RWPE2 (cell line): ENCODE results near the gene NEGR1.

ENCODE experiments used
- ATAC-seq: fragments of 200-7000 bp; cut with Tn5 transposase; 3 replicates; pipeline ENCODE4 v1.9.1; 2021; ENCODE audit warnings: low read depth
- DNase-seq: peaks from one replicate; pipeline ENCODE4 v3.0.0-alpha.2; 2020; ENCODE audit warnings: low spot score
- H3K27ac ChIP-seq: fragments of 450-650 bp; 2 replicates; pipeline ENCODE4 v1.5.1; 2017; ENCODE audit warnings: mild to moderate bottlenecking; ENCODE audit not compliant: poor library complexity, severe bottlenecking
- H3K27me3 ChIP-seq: fragments of 250-450 bp; sonication (Bioruptor Pico); 2 replicates; pipeline ENCODE4 v1.5.1; 2021; ENCODE audit warnings: mild to moderate bottlenecking, moderate library complexity; ENCODE audit not compliant: insufficient read depth, poor library complexity, severe bottlenecking
- H3K36me3 ChIP-seq: fragments of 250-450 bp; sonication (Bioruptor Pico); 2 replicates; pipeline ENCODE4 v1.5.1; 2020; ENCODE audit warnings: low read depth, mild to moderate bottlenecking, moderate library complexity
- H3K4me1 ChIP-seq: fragments of 250-450 bp; sonication (Bioruptor Pico); 2 replicates; pipeline ENCODE4 v1.5.1; 2021; ENCODE audit warnings: mild to moderate bottlenecking, moderate library complexity; ENCODE audit not compliant: insufficient read depth, poor library complexity, severe bottlenecking
- H3K4me3 ChIP-seq: fragments of 250-450 bp; sonication (Bioruptor Pico); 2 replicates; pipeline ENCODE4 v1.5.1; 2021; ENCODE audit warnings: mild to moderate bottlenecking, moderate library complexity; ENCODE audit not compliant: severe bottlenecking
- H3K9me3 ChIP-seq: fragments of 250-450 bp; sonication (Bioruptor Pico); 2 replicates; pipeline ENCODE4 v1.5.1; 2021; ENCODE audit warnings: mild to moderate bottlenecking, moderate library complexity; ENCODE audit not compliant: severe bottlenecking
- CTCF ChIP-seq: fragments of 450-650 bp; IDR thresholded peaks from one replicate; pipeline ENCODE4 v1.5.1; 2017; ENCODE audit warnings: mild to moderate bottlenecking, moderate library complexity; ENCODE audit not compliant: poor library complexity, severe bottlenecking

NEGR1 gene

GRCh38 chr1:71542155-71542554 lies 740.2 kb downstream of the NEGR1 start:
- H3K36me3 ChIP-seq, result no peaks in the 10 kb centered on the region
- H3K4me1 ChIP-seq, result no peaks in the 10 kb centered on the region
- no peaks in the 10 kb centered on the region for H3K27me3 ChIP-seq
- DNase-seq (no peak), ATAC-seq (no peak)
- no peak overlapping the region for H3K27ac ChIP-seq
- no peak for TF ChIP-seq CTCF
- no peak overlapping the region for H3K4me3 ChIP-seq
- H3K9me3 ChIP-seq, result no peaks in the 10 kb centered on the region

GRCh38 chr1:71533950-71534349 lies 748.4 kb downstream of the NEGR1 start:
- H3K27me3 ChIP-seq, result peaks cover 8% of the 10 kb centered on the region
- DNase-seq (no peak), ATAC-seq (no peak)
- TF ChIP-seq CTCF, result no peak
- H3K36me3 ChIP-seq, result no peaks in the 10 kb centered on the region
- H3K4me1 ChIP-seq, result no peaks in the 10 kb centered on the region
- H3K4me3 ChIP-seq, result no peak overlapping the region
- H3K27ac ChIP-seq, result no peak overlapping the region
- H3K9me3 ChIP-seq, result no peaks in the 10 kb centered on the region

GRCh38 chr1:71532343-71532742 lies 750.0 kb downstream of the NEGR1 start:
- TF ChIP-seq CTCF, result no peak
- H3K4me1 ChIP-seq, result no peaks in the 10 kb centered on the region
- ATAC-seq (no peak), DNase-seq (no peak)
- peaks cover 8% of the 10 kb centered on the region for H3K27me3 ChIP-seq
- no peak overlapping the region for H3K27ac ChIP-seq
- no peaks in the 10 kb centered on the region for H3K9me3 ChIP-seq
- no peak overlapping the region for H3K4me3 ChIP-seq
- H3K36me3 ChIP-seq, result no peaks in the 10 kb centered on the region

- Histone ChIP-seq H3K27ac (no peak overlapping the region), H3K4me1 (no peaks in the 10 kb centered on the region), H3K36me3 (no peaks in the 10 kb centered on the region), H3K9me3 (no peaks in the 10 kb centered on the region), H3K27me3 (peaks cover 16% of the 10 kb centered on the region), H3K4me3 (no peak overlapping the region)
- DNase-seq (no peak), ATAC-seq (no peak)
- TF ChIP-seq CTCF, result no peak
Observed at GRCh38 chr1:71526824-71527223, 755.5 kb downstream of the NEGR1 start.

- H3K27ac ChIP-seq, result no peak overlapping the region
- ATAC-seq (no peak), DNase-seq (no peak)
- no peak overlapping the region for H3K4me3 ChIP-seq
- no peak for TF ChIP-seq CTCF
- H3K36me3 ChIP-seq, result no peaks in the 10 kb centered on the region
- no peaks in the 10 kb centered on the region for H3K4me1 ChIP-seq
- no peaks in the 10 kb centered on the region for H3K9me3 ChIP-seq
- peaks cover 8% of the 10 kb centered on the region for H3K27me3 ChIP-seq
Observed at GRCh38 chr1:71522721-71523120, 759.6 kb downstream of the NEGR1 start.
